ENCODE results near the gene NFATC1.

The NFATC1 gene

DNA sequence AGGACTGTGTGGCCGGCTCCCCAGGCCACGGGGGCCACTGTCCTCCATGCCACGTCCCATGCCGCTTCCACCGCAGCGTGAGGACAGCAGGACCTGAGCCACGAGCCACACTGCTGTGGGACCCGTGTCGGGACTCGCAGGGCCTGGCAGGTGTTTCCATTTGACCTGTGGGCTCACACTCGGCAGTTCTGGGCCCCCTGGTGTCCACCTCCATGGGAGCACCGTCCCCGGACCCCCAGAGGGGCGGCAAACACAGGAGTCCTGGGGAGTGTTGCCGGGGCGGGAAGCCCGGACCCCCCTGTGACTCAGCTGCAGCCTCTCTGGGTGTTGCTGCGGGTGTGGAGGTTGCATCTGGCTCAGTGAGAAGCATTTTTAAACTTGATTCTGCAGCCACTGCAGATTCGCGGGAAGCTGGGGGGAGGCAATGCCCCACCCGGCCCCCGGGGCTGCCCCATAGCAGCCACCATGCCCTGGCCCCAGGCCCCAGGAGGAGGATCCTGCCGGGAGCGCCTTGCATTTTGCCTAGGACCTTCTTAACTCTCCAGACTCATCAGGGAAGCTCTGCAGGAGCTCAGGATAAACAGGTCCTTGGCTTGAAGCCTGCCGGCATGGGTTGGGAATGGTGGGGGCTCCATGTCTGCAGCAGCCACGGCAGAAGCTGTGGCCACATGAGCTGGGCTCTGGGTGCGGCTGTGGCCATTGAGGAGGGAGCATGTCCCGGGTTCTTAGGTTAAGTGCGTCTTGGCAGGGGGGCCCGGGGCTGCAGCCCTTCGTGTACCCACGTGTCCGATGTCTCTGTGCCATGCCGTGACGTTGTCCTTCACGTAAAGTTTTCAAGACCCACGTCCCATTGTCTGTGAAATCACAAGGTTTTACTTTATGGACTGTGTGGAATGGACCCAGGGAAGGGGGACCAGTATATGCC, 30.9 kb downstream of the NFATC1 start:
- Histone ChIP-seq H3K27me3 (ENCODE audit: control insufficient read depth, insufficient read depth, low read length) (no peaks in the 10 kb centered on the region), H3K9ac (ENCODE audit: low read depth, low read length) (no peak overlapping the region)

DNA sequence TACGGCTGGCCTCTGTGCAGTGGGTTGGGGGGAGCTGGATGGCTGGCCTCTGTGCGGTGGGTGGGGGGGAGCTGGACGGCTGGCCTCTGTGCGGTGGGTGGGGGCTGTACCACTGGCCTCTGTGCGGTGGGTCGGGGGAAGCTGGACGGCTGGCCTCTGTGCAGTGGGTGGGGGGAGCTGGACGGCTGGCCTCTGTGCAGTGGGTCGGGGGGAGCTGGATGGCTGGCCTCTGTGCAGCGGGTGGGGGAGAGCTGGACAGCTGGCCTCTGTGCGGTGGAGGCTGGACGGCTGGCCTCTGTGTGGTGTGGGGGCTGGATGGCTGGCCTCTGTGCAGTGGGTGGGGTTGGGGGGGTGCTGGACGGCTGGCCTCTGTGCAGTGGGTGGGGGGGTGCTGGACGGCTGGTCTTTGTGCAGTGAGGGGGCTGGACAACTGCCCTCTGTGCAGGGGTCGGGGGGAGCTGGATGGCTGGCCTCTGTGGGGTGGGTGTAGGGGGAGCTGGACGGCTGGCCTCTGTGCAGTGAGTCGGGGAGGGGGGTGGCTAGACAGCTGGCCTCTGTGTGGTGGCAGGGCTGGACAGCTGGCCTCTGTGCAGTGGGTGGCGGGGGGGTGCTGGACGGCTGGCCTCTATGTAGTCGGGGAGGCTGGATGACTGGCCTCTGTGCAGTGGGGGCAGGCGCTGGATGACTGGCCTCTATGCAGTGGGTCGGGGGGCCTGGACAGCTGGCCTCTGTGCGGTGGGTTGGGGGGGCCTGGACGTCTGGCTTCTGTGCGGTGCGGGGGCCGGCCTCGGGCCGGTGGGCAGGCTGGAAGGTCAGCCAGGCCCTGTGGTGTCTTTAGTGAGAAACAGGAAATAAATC, 31.9 kb downstream of the NFATC1 start:
- Histone ChIP-seq H3K27ac (ENCODE audit: low read depth, low read length) (no peak overlapping the region), H3K36me3 (ENCODE audit: control insufficient read depth, insufficient read depth, low read length) (no peaks in the 10 kb centered on the region), H3K4me1 (ENCODE audit: control insufficient read depth, insufficient read depth, low read length) (no peaks in the 10 kb centered on the region; the same call in 1 of the 2 replicates), H3K27me3 (ENCODE audit: control insufficient read depth, insufficient read depth, low read length) (no peaks in the 10 kb centered on the region), H3K9ac (ENCODE audit: low read depth, low read length) (no peak overlapping the region), H3K4me3 (ENCODE audit: low read depth, low read length) (no peak overlapping the region), H3K9me3 (ENCODE audit: control insufficient read depth, insufficient read depth, low read length) (no peaks in the 10 kb centered on the region)

More for the DNA sequence above, 30.9 kb downstream of the NFATC1 start:
- Histone ChIP-seq H3K4me1 (ENCODE audit: control insufficient read depth, insufficient read depth, low read length) (no peaks in the 10 kb centered on the region; the same call in 1 of the 2 replicates), H3K36me3 (ENCODE audit: control insufficient read depth, insufficient read depth, low read length) (no peaks in the 10 kb centered on the region), H3K4me3 (ENCODE audit: low read depth, low read length) (no peak overlapping the region), H3K27ac (ENCODE audit: low read depth, low read length) (no peak overlapping the region), H3K9me3 (ENCODE audit: control insufficient read depth, insufficient read depth, low read length) (no peaks in the 10 kb centered on the region)

DNA sequence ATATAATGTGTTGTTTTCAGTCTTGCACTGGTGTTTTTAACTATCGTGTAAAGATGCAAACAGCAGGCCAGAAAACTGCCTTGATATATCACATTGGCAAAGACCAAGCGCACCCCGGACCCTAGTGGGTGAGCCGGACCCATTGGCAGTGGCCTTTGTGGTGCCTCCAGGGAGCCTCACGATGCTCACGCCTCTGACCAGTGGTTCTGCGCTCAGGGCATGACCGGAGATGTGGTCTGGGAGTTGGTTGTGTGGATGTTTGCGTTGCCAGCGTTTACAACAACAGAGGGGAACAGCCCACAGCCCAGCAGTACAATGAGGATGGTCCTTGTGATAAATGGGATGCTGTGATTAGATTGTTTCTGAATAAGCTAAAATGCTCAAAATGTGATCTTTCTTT, 32.6 kb downstream of the NFATC1 start:
- Histone ChIP-seq H3K9me3 (ENCODE audit: control insufficient read depth, insufficient read depth, low read length) (no peaks in the 10 kb centered on the region), H3K4me3 (ENCODE audit: low read depth, low read length) (no peak overlapping the region), H3K4me1 (ENCODE audit: control insufficient read depth, insufficient read depth, low read length) (no peaks in the 10 kb centered on the region; the same call in 1 of the 2 replicates), H3K36me3 (ENCODE audit: control insufficient read depth, insufficient read depth, low read length) (no peaks in the 10 kb centered on the region), H3K9ac (ENCODE audit: low read depth, low read length) (no peak overlapping the region), H3K27me3 (ENCODE audit: control insufficient read depth, insufficient read depth, low read length) (no peaks in the 10 kb centered on the region), H3K27ac (ENCODE audit: low read depth, low read length) (no peak overlapping the region)

DNA sequence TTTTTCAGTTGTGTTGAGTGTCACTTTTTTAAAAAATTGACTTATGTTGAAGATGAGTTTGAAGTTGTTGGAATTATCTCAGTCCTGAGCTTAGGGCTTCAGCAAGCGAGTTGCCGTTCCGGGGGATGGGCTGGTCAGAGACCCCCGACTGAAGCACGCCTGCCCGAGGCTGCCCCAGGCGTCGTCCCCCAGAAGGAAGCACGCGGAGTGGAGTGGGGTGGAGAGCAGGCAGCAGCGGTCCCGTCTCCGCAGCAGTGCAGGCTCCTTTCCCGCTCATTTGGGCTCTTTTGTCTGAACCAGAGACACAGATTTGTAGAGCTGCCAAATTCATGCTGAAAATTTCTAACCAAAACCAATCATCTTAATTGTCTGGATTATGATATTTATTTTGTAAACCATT, 33.7 kb downstream of the NFATC1 start:
- no peak overlapping the region for H3K9ac ChIP-seq (ENCODE audit: low read depth, low read length)
- no peaks in the 10 kb centered on the region; the same call in 1 of the 2 replicates for H3K4me1 ChIP-seq (ENCODE audit: control insufficient read depth, insufficient read depth, low read length)
- H3K36me3 ChIP-seq (ENCODE audit: control insufficient read depth, insufficient read depth, low read length), result no peaks in the 10 kb centered on the region
- H3K27ac ChIP-seq (ENCODE audit: low read depth, low read length), result no peak overlapping the region
- no peak overlapping the region for H3K4me3 ChIP-seq (ENCODE audit: low read depth, low read length)
- no peaks in the 10 kb centered on the region for H3K27me3 ChIP-seq (ENCODE audit: control insufficient read depth, insufficient read depth, low read length)
- H3K9me3 ChIP-seq (ENCODE audit: control insufficient read depth, insufficient read depth, low read length), result no peaks in the 10 kb centered on the region

DNA sequence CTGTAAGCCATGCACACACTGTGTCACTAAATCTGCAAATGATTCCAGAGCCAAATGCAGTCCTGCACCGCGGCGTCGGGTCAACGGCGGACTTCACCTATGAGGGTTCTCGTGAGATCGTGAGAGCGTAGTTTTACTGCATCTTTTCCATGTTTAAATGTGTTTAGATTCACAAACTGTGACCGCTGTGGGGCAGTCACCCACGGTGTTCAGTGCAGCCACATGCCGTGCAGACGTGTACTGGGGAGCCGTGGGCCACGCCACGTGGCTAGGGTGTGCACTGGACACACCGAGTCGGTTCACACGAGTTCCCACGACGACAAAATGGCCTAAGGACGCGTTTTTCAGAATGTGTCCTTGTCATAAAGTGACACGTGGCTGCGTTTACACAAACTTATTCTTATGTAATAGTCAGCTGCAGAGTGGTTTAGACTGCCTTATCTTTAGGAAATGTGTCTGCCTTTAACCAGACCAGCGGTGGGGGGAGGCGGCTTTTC, 34.1 kb downstream of the NFATC1 start:
- H3K36me3 ChIP-seq (ENCODE audit: control insufficient read depth, insufficient read depth, low read length), result no peaks in the 10 kb centered on the region
- H3K9ac ChIP-seq (ENCODE audit: low read depth, low read length), result no peak overlapping the region
- no peaks in the 10 kb centered on the region for H3K9me3 ChIP-seq (ENCODE audit: control insufficient read depth, insufficient read depth, low read length)
- H3K4me3 ChIP-seq (ENCODE audit: low read depth, low read length), result no peak overlapping the region
- H3K27ac ChIP-seq (ENCODE audit: low read depth, low read length), result no peak overlapping the region
- H3K4me1 ChIP-seq (ENCODE audit: control insufficient read depth, insufficient read depth, low read length), result no peaks in the 10 kb centered on the region; the same call in 1 of the 2 replicates
- H3K27me3 ChIP-seq (ENCODE audit: control insufficient read depth, insufficient read depth, low read length), result no peaks in the 10 kb centered on the region

DNA sequence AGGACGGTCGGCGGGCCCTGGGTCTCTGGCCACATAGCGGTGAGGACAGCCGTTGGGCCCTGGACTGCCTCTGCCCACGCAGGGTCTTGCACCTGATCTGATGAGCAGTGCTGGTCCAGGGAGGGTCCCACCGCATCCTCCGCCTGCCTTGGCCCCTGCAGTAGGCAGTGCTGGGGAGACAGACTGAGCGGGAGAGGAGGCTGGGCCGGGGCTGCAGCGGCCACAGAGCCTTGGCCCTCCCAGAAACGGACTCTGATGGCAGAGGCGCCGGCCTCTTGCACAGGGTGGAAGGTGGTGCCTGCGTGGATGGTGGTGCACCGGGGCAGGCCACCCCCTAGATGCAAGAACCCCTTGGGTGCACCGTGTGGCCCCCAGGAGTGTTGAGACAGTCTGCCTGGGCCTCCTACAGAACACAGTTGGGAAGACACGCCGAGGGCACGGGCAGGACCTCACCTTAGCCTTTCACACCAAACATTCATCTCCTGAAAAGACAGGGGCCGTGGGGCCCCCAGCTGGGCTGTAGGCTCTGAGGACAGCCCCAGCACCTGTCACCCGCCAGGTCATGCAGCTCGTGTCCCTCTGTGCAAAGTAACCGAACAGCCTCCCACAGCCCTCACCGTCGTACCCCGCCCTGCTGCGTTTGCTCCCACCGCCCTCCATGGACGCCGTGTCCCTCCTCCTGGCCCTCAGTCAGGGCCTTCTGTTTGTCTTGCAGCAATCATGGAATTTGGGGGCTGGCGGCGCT, 36.8 kb downstream of the NFATC1 start:
- no peak overlapping the region for H3K9ac ChIP-seq (ENCODE audit: low read depth, low read length)
- H3K27me3 ChIP-seq (ENCODE audit: control insufficient read depth, insufficient read depth, low read length), result no peaks in the 10 kb centered on the region
- no peaks in the 10 kb centered on the region for H3K36me3 ChIP-seq (ENCODE audit: control insufficient read depth, insufficient read depth, low read length)
- no peak overlapping the region for H3K4me3 ChIP-seq (ENCODE audit: low read depth, low read length)
- H3K9me3 ChIP-seq (ENCODE audit: control insufficient read depth, insufficient read depth, low read length), result no peaks in the 10 kb centered on the region
- no peaks in the 10 kb centered on the region for H3K4me1 ChIP-seq (ENCODE audit: control insufficient read depth, insufficient read depth, low read length)
- no peak overlapping the region for H3K27ac ChIP-seq (ENCODE audit: low read depth, low read length)

DNA sequence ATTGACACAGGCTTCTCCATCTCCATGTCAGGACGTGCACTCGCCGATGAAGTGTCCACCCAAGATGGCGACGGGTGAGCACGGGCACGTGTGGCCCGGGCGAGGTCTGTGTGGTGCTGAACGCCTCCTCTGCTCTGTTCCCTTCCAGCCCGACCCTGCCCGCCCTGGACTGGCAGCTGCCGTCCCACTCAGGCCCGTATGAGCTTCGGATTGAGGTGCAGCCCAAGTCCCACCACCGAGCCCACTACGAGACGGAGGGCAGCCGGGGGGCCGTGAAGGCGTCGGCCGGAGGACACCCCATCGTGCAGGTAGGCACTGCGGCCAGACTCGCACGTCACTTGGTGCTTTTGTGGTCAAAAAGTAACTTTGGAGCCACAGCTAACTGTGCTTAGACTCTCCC, 37.7 kb downstream of the NFATC1 start:
- no peak overlapping the region for H3K27ac ChIP-seq (ENCODE audit: low read depth, low read length)
- no peak overlapping the region for H3K9ac ChIP-seq (ENCODE audit: low read depth, low read length)
- no peaks in the 10 kb centered on the region for H3K9me3 ChIP-seq (ENCODE audit: control insufficient read depth, insufficient read depth, low read length)
- H3K27me3 ChIP-seq (ENCODE audit: control insufficient read depth, insufficient read depth, low read length), result no peaks in the 10 kb centered on the region
- no peak overlapping the region for H3K4me3 ChIP-seq (ENCODE audit: low read depth, low read length)
- no peaks in the 10 kb centered on the region for H3K4me1 ChIP-seq (ENCODE audit: control insufficient read depth, insufficient read depth, low read length)
- no peaks in the 10 kb centered on the region for H3K36me3 ChIP-seq (ENCODE audit: control insufficient read depth, insufficient read depth, low read length)

DNA sequence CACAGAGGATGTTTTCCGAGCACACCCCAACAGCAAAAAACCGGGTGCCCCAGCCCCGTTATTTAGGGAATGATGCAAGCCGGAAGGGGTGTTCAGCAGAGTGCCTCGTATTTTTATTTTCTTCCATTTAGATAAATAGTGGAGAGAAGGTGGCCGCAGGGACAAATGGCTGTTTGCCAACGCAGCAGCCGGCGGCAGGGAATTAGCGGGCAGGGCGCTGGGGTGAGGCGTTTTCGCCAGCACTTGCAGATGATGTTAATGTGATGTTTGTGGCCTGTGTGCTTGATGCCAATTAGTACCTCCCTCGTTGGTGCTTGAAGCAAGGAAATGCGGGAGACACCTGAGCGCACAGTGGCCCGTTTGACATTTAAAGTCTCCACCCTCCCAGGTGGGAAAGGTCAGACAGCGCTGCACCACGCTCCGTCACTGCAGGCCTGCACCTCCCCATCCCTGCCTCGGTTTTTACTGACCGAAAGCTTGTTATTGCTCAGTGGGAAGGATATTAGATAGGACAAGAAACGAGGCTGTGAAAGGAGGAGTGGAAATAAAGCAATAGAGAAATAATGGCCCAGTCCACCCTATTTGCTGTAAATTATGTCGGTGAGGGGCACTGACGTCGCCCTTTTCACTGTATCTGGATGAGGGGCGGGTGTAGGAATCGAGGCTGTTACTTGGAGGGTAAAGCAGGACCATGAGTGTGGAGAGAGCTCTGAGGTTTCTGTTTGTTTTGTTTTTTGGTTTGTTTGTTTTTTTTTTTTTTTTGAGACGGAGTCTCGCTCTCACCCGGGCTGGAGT, 39.1 kb downstream of the NFATC1 start:
- H3K9me3 ChIP-seq (ENCODE audit: control insufficient read depth, insufficient read depth, low read length), result no peaks in the 10 kb centered on the region
- H3K4me1 ChIP-seq (ENCODE audit: control insufficient read depth, insufficient read depth, low read length), result no peaks in the 10 kb centered on the region
- H3K27ac ChIP-seq (ENCODE audit: low read depth, low read length), result no peak overlapping the region
- no peaks in the 10 kb centered on the region for H3K27me3 ChIP-seq (ENCODE audit: control insufficient read depth, insufficient read depth, low read length)
- H3K9ac ChIP-seq (ENCODE audit: low read depth, low read length), result no peak overlapping the region
- no peaks in the 10 kb centered on the region for H3K36me3 ChIP-seq (ENCODE audit: control insufficient read depth, insufficient read depth, low read length)
- H3K4me3 ChIP-seq (ENCODE audit: low read depth, low read length), result no peak overlapping the region

DNA sequence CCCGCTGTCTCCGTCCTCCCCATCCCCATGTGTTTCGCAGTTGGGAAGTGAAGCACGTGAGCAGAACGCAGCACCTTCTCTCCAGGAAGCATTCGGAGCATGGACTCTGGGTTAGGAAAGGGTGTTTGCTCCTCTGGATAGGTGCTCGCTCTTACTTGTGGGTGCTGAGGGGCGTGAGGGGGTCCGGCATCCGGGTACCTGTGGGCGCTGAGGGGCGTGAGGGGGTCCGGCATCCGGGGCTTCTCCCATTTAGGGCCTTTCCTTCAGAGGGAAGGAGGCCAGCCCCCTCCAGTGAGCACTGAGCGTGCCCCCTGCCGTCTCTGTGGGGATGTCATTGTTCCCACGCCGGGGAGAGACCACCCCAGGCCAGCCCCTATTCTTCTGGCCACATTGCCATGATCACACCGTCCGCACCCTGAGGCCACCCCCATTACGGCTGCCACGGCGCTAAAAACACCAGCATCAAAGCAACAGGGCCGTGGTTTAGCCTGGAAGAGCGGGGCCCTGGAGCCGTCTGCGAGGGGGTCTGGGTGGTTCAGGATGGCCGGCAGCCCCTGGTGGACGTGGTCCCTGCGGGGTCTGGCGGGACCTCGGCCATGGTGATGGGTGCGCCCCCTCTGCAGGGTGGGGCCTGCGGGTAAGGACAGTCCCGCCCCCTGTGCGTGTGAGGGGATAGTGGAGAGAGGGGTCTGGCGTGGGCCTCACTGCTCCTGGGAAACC, 41.0 kb downstream of the NFATC1 start:
- Histone ChIP-seq H3K9me3 (ENCODE audit: control insufficient read depth, insufficient read depth, low read length) (no peaks in the 10 kb centered on the region), H3K4me1 (ENCODE audit: control insufficient read depth, insufficient read depth, low read length) (no peaks in the 10 kb centered on the region), H3K27ac (ENCODE audit: low read depth, low read length) (no peak overlapping the region), H3K9ac (ENCODE audit: low read depth, low read length) (no peak overlapping the region), H3K4me3 (ENCODE audit: low read depth, low read length) (no peak overlapping the region), H3K36me3 (ENCODE audit: control insufficient read depth, insufficient read depth, low read length) (no peaks in the 10 kb centered on the region), H3K27me3 (ENCODE audit: control insufficient read depth, insufficient read depth, low read length) (no peaks in the 10 kb centered on the region)

Data from HUES48 (cell line).